ENCODE results near the gene PCDHA7.
"Not testable (repeated sequence)": the region's sequence is repeated elsewhere in the genome, so short reads cannot be mapped to it uniquely, and the experiment has no call there.

PCDHA7 gene

GRCh38 chr5:140833993-140834392, at the start of gene PCDHA7:
Gene PCDHA7, plus strand, starts transcription at chr5:140834269. Its CDS starts 115 bp downstream, at chr5:140834384.
- in situ Hi-C loops (cut with MboI; ENCODE audit: low sequenced_read_pairs, unreplicated experiment): no loop called here
- DNase-seq (ENCODE audit: low spot score): no peak
- TF ChIP-seq CTCF (IDR thresholded peaks at IDR 0.05; ENCODE audit: borderline replicate concordance, control extremely low read depth, extremely low read depth, insufficient read depth, missing control alignments): no peak

- no peak for DNase-seq (ENCODE audit: low spot score)
- in situ Hi-C loops (cut with MboI; ENCODE audit: low sequenced_read_pairs, unreplicated experiment): no loop called here
- TF ChIP-seq CTCF (IDR thresholded peaks at IDR 0.05; ENCODE audit: borderline replicate concordance, control extremely low read depth, extremely low read depth, insufficient read depth, missing control alignments): no peak
Observed at GRCh38 chr5:140785905-140786686, 48.0 kb upstream of the PCDHA7 start, which contains the start of gene PCDHA1. Gene PCDHA1, plus strand, starts transcription at chr5:140786140.

- DNase-seq (ENCODE audit: low spot score); in situ Hi-C loops (cut with MboI; ENCODE audit: low sequenced_read_pairs, unreplicated experiment): not testable (repeated sequence)
Observed at GRCh38 chr5:140787422-140787821, 46.6 kb upstream of the PCDHA7 start.

- DNase-seq (ENCODE audit: low spot score); in situ Hi-C loops (cut with MboI; ENCODE audit: low sequenced_read_pairs, unreplicated experiment): not testable (repeated sequence)
Observed at GRCh38 chr5:140787849-140788504, 46.1 kb upstream of the PCDHA7 start.

GRCh38 chr5:140791089-140791488, 43.0 kb upstream of the PCDHA7 start:
- no peak for DNase-seq (ENCODE audit: low spot score)
- no peak for TF ChIP-seq CTCF (IDR thresholded peaks at IDR 0.05; ENCODE audit: borderline replicate concordance, control extremely low read depth, extremely low read depth, insufficient read depth, missing control alignments)
- in situ Hi-C loops (cut with MboI; ENCODE audit: low sequenced_read_pairs, unreplicated experiment): no loop called here

GRCh38 chr5:140794595-140795258, 39.3 kb upstream of the PCDHA7 start, which contains the start of gene PCDHA2:
Gene PCDHA2, plus strand, starts transcription at chr5:140794852.
- no peak for TF ChIP-seq CTCF (IDR thresholded peaks at IDR 0.05; ENCODE audit: borderline replicate concordance, control extremely low read depth, extremely low read depth, insufficient read depth, missing control alignments)
- in situ Hi-C loops (cut with MboI; ENCODE audit: low sequenced_read_pairs, unreplicated experiment): no loop called here
- no peak for DNase-seq (ENCODE audit: low spot score)

GRCh38 chr5:140795259-140795641, 38.8 kb upstream of the PCDHA7 start:
- no peak for TF ChIP-seq CTCF (IDR thresholded peaks at IDR 0.05; ENCODE audit: borderline replicate concordance, control extremely low read depth, extremely low read depth, insufficient read depth, missing control alignments)
- no peak for DNase-seq (ENCODE audit: low spot score)
- in situ Hi-C loops (cut with MboI; ENCODE audit: low sequenced_read_pairs, unreplicated experiment): no loop called here

- DNase-seq (ENCODE audit: low spot score); in situ Hi-C loops (cut with MboI; ENCODE audit: low sequenced_read_pairs, unreplicated experiment): not testable (repeated sequence)
Observed at GRCh38 chr5:140796072-140796717, 37.9 kb upstream of the PCDHA7 start.
